NCI-H128 (cell line): ENCODE measurements around the gene SERPIND1.

Experiments used
- DNase-seq: peaks from one replicate; lab custom pipeline; 2025; ENCODE audit not compliant: unreplicated experiment; lab: John Stamatoyannopoulos, UW

SERPIND1 gene

DNA sequence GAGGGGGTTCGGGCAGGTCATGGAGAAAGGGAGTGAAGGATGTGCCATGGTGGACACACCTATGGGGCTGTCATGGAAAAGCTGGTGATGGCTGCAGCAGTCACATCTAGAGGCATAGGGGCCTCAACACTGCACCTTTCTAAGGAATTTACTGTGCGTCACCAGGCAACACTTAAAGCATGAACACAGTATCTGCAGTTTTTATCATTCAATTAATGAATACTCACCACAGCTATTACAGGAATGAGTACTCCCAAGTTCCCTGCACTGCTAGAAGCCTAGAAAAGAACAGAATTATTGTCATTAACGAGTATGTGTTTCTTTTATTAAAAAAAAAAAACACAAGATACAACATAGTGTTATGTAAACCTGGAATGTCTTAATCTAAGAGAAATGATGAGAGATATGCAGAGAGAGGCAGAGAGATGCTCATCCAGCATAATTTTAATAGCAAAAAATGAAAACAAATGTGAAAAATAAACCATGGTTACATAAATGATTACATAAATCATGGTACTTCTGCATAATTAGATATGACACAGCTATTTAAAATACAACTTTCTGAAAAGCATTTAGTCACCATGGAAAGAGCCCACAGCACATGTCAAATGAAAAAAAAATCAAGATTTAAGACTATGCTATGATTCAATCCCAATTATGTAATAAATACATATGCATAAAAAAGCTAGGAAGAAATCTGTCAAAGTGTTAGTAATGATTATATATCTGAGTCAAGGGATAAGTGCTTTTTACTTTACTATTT is 19.2 kb downstream of the SERPIND1 start:
- no peak for DNase-seq

DNA sequence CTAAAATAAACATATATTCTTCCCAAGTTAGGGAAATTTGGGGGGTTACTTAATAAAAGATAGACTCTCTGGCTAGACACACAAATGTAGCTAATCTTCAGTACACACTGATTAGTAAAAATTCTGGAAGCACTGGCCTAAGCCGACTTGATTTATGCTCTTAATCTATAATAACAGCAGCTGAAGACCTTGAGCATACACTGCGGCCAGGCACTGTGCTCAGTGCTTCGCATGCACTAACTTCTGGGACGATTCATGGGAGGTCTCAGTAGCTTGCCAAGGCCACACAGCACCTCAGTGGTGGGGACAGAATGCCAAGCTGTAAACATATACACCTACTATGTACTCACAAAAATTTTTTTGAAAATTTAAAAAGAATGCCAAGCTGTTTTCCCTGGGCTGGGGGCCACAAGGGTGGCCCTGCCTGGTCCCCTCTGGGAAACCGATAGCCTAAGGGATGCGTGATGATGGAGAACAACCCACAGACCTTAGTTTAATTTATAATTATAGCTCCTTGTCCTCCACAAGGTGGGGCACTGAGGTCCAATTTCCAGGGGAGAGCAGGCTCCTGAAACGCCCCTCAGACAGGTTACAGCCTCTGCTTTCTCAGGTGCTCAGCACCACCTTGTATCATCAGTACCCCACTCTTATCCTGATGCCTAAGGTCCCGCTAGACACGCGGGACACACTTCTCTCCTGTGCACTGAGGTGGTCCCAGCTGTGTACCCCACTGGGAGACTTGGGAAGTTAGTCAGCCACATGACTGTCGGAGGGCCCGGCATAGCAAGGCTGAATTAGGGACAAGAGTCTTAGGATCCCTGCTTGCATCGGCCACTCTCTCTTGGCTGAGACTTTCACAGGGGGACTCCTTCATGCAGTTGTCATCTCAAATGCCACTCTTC is 20.1 kb downstream of the SERPIND1 start:
- no peak for DNase-seq

DNA sequence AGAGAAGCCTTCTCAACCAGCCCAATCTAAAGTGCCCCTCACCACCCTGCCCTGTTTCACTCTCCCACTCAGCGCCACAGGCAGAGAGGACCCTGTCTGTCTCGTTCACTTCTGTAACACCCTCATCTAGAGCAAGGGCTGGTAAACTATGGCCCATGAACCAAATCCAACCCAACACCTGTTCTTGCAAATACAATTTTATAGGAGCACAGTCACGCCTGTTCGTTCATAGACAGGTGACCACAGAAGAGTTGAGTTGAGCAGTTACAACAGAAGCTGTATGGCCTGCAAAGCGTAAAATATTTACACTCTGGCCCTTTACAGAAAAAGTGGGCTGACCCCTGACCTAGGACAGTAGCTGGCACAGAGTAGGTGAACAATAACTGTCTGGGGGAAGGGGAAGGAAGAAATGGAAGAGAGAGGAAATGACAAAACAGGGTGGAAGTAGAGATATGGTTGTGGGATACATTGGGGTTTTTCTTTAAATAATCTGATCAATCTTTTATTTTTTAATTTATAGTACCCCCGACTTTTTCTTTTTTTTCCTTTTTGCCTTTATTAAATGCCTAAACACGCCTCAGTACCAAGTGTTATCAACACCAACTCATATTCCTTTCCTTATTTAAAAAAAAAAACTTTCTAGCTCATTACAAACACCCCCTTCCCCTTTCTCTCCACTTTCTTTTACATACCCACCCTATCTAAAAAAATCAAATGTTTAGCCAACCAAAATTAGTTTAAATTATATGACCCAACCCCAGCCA is 20.9 kb downstream of the SERPIND1 start:
- no peak for DNase-seq

DNA sequence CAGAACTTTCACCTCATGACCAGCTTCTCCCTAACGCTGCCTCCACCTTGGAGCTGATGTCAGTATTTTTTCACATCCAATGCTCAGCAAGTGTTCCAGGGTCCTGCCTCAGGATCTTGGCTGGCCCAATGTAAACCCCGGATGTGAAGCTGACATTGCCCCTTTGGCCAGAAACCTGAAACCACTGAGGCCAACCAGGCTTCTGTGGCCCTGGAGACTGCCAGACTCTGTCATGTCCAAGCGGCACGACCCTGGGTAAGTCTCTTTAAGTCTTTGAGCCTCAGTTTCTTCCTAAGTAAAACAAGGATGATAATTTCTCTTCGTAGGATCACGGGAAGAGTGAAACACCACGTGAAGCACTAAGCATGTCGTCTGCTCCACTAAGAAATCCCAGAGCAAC is 22.8 kb downstream of the SERPIND1 start:
- no peak for DNase-seq

DNA sequence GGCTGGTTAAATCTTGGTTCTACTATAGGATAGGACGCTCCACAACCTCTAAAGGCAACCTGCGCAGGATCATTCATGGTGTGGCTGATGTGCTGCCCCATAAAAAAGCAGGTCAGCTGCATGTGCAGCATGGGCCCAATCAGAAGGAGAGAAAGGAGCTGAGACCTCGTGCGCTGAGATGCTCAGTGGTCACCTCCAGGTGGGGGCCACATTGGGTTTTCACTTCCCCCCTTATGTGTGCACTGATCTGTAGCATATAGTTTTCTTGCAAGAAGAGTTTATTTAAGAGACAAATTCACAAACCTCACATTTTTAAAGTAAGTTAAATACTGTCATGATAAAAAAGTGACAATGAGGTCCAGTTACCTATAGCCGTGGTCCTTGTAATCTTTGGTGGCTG is 24.3 kb downstream of the SERPIND1 start:
- no peak for DNase-seq

DNA sequence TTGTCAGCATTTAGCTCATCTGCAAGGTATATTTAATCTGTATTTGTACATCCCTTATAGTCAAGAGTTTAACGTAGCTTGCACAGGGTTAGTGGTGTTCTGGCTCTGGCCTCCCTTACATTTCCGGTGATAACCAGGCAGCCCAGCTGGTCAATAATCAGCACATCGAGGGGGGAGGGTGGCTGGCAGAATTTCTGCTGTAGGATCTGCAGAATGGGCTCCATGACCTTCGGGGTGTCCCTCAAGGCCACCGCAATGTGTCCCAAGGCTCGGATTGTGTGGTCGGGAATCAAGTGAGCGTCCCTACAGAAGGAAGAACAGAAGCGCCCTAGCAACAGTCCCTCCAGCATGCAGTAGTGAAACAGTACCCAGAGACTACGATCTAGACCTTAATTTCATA is 25.1 kb downstream of the SERPIND1 start:
- no peak for DNase-seq

DNA sequence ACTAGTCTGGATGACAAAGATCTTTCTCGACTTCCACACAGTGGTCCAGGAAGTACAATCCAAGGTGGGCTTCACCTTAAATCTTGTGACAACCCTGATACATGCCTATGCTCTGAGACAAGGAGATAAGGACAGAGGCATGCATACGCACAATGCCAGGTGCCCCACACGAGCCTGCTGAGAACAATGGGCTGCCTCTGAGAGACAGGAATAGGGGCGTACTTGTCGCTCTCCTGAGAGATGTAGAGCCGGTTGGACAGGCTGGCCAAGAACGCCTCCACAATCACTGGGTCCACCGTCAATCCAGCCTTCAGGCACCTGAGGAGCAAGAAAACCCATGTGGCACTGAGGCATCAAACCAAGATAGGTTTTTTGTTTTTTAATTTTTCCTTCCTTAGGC is 25.5 kb downstream of the SERPIND1 start:
- DNase-seq = no peak

DNA sequence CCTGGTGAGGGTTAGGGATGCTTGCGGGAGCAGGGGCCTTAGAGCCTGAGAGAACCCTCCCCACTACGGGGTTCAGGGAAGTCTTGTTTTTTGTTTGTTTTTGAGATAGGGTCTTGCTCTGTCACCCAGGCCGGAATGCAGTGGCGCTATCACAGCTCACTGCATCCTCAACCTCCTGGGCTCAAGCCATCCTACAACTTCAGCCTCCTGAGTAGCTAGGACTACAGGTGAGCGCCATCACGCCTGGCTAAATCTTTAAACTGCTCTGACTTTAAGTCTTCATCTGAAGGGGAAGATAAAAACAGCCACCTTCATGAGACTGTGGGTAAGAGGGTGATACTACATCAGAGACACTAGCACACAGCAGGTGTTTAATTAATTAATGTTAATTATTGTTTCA is 28.5 kb downstream of the SERPIND1 start:
- no peak for DNase-seq

DNA sequence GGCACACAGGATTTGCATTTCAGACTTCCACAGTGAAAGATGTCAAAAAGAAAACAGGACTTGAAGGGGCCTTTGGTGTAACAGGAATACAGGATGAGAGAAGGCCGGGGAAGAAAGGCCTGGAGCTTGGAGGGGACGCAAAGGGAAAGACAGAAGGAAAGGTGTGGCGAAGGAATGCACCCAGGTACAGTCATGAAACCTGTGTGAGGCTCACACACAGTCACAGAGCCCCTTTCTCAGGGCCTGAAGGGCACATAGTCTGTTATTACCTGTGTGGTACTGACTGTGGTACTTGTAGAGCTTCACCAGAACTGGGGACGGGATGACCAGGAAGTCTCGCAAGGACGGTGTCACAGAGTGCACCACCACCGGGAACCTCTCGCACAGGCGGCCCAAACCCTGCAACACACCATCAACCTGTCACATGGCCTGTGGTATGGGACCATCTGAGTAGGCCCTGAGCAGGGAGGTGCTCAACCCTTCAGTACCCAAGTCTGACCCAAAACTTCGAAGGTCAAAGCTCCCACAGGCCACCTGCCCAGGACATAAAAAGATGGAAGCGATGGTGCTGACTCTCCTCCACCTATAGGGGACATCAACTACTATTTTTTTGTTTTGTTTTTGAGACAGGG is 29.1 kb downstream of the SERPIND1 start:
- no peak for DNase-seq

DNA sequence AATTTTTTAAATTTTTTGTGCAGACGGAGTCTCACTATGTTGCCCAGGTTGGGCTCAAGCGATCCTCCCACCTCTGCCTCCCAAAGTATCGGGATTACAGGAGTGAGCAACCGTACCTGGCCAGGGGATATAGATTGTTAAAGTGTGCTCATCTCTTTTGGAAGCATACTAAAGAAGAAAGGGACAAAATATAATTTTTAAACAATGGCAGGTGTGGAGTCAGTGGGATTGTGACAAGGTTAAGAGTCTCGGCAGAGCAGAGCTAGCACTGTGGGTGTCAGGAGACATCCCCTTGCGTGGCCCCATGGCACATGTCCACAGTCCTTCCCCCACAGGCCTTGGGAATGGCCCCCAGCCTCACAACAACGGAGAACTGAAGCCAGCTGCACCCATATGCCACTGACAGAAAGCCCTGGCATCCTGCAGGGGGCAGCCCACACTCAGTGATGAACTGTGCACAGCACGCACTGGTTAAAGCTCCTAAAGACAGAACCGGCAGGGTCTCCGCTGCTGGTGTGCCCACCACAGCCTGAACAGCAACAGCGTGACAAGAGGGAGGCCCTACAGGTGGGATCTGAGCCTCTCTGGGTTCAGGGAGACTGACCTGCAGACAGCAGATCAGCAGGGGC is 29.9 kb downstream of the SERPIND1 start:
- DNase-seq = no peak

DNA sequence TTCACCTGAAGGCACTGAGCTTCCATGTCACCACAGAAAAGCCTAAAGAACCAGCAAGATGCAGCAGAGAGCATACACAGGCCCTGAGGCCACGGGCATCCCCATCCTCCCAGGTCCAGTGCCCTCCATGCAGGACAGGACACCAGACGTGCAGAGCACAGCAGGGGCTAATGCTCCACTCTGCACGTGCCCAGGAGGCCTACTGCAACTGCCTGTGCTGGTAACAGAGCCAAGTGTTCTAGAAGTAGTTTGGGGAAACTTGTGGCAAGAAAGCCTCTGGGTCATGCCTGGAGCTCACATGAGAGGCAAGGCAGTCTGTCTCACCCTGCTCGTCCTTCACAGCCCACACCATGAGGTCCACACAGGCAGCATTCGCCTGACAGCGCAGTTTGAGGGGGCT is 30.7 kb downstream of the SERPIND1 start:
- no peak for DNase-seq

DNA sequence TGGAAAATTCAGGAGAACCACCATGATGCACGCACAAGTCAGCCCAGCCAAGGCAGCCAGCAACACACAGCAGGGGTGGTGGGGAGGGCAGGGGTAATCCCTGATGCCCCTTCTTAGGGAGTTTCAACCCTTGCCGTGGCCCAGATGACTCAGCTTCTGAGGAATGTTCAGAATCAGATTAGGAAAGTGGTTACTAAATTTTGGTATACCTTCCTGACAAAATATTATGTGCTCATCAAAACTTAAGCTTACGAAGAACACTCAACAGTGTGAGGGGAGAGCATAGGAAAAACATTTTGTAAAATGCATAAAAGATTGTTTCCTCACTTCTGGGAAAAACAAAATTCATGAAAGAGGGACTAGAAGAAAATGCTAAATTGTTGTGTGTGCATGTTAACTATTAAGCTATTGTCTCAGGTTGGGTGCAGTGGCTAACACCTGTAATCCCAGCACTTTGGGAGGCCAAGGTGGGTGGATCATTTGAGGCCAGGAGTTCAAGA is 32.1 kb downstream of the SERPIND1 start:
- DNase-seq = no peak

DNA sequence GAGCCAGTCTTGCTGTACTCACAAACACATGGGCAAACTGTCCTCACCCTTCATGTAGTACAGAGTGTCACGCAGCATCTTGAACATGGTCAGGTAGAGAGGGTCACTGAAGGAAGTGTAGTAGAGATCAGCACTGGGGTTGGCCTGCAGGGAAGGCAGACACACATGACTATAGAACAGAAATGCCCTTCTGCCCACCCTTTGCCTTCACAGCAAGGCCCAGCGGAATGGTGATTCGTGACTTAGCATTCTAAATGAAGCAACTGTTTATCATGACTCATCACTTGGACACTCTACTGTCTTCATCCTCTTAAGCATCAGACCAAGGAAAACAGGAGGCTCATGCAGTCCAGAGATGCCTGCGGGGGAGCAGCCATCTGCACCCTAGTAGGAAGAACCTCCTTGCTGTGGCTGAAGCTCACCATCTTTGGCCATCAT is 33.4 kb downstream of the SERPIND1 start:
- no peak for DNase-seq

DNA sequence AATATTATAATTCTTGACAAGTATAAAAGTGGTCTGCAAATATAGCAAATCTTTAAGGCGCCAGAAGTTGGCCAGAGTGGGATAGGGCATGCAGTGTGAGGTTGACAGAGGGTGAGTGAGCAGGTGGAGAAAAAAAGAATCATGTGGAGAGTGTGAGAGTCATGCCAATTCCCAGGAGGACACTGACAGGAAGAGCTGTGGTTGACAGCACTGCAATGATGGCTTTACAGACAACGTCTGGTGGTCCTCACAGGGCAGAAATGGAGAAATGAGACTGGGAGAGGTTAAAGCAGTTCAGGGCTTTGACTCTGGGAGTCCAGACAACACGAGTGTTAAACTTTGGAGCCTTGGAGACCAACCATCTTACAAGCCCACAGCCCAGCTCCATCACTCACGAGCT is 34.9 kb downstream of the SERPIND1 start:
- no peak for DNase-seq

DNA sequence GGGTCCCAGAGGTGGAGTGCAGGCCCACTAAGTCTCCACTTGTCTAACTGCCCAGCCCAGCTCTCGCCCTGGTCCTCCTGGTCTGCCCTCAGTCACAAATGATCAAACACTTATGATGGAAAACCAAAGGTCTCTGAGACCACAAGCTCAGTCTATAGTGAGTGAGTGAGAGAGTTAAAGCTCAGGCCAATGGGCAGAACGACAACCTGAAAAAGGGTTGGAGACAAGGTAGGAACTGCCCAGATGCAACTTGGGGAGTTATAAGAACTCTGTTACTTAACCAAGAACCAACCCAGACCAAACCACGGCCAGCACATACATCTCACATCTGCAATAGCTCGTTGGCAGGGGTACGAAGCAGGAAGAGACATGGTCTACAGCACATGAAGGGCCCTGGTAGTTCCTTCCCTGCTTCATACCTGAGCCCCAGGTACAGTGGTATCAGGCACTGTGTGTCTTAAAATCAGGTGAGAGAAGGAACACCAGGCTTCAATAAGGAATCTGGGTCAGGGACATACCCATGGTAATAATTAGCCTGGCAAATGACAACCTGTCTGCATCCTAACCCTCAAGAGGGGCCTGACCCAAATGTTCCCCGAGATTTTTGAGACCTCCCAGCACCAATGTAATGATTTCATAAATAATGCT is 35.7 kb downstream of the SERPIND1 start:
- DNase-seq = no peak

DNA sequence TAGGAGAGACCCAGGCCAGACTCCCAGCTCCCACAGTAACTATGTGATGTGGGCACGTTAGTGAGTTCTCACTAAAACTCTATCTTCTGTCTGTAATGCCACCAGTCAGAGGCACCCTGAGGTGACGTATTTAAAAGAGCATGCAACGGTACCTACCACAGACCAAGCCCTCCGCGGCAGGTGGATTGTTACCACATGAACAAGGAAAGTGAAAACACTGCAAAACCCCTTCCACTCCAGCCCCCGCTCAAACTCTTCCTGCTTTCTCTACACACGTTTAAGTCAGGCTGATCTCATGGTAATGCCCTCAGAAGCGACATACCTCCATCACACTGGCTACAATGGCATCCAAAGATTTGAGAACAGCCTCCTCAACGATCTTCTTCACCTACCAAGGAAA is 36.7 kb downstream of the SERPIND1 start:
- no peak for DNase-seq

DNA sequence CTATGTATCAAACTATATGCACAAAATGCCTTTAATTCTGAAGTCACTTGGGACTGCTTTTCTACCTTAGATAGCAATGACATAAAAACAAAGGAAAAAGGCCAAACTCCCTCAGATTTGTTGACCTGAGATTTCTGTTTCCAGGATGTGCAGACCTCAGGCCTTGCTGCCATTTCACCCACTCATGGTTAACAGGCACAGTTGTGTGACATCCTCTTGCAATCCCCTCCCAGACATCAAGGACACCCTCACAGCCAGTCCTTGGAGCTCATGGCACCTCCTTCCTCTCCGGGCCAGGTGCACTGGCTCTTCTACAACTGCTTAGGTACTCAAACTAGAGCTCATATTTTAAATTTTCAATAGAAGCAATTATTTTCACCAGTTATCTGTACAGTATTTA is 37.3 kb downstream of the SERPIND1 start:
- no peak for DNase-seq

DNA sequence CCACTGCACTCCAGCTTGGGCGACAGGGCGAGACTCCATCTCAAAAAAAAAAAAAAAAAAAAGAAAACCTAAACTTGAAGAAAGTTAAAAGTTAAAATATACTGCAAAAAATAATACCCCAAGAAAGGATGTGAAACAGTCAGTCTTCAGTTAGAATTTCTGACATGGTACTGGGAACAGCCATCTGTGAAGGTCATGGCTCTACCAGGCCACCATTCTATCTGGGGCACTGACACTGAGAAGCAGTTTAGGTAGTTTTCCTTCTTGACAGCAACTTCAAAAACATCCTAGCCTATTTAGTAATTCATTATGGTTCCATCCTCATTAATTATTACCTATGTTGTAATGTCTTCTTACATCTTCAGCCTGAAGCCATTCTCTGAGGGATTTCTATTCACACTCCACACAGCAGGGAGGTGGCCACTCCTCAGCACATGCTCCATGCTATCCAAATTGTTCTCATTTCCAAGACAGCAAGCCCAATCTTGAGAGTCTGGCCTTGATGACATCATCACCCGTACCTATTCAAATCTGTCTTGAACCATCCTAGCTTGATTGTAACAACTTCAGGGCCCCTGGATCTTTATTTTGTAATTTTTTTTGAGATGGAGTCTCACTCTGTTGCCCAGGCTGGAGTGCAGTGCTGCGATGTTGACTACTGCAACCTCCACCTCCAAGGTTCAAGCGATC is 38.2 kb downstream of the SERPIND1 start:
- DNase-seq = no peak

DNA sequence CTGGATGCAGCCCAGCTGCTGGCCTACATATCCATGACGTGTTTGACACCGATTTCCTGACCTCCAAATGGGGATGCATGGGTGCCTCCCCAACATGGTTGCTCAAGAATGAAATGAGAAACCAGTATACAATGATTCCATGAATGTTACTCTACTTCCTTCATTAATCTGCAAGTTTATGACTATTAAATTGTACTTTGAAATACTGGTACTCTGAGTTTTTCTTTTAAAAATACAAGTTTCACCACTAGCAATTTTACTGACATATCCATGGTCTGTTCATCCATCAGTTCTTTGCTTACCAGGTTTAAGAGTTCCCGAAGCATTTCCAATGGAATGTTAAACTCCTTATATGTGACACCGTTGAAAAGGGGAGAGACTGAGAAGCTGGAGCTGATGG is 39.1 kb downstream of the SERPIND1 start:
- no peak for DNase-seq
